Inflammatory macrophage treated with lipopolysaccharide for 4 hours (primary cell): Measurements from ENCODE around the gene TAF10.
A peak's percentile ranks its signal among the peaks of the same experiment; 100 is the strongest.

Experiments
- DNase-seq: peaks from one replicate; pipeline ENCODE4 v3.0.0-alpha.2; 2020

TAF10 gene

DNA sequence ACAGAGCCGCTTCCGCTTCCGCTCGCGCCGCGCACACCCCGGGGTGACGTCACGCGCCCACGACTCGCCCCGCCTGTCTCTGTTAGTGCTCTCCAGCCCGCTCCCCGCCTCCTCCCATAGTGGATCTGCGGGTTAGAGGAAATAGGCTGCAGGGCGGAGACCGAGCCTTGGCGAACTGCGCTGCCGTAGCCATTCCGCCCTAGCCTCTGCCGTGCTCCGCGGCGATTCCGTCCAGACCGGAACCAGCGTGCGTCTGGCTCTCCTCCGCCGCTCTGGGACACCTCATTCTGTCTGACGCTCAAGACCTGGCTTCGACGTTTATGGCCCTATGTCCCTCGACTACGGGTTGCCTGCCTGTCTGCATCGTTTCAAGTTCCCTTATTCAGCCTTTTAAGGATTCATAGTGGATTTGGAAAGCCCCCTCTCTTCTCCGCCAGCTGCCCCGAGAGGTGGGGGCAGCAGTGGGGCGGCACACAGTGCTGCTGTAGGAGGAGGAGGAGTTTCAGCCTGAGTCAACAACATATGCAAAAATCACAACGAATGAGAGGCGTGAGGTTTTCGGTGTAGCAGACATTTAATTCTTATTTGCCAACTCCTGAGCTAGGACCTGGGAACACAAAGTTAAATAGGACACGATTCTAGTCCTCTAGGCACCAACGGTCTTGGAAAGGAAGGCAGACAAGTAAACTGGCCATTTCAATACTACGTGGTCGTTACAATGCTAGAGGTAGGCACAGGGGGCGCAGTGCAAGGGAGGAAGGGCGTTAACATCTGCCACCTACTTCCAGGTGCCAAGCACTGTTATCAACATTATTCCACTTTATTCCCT lies at the start of gene TAF10:
Gene TAF10 (minus strand): TSS at position 4 of the 829 bp plus-strand sequence. CDS start 27 bp downstream, outside the sequence.
- peak; percentile 98 for DNase-seq

DNA sequence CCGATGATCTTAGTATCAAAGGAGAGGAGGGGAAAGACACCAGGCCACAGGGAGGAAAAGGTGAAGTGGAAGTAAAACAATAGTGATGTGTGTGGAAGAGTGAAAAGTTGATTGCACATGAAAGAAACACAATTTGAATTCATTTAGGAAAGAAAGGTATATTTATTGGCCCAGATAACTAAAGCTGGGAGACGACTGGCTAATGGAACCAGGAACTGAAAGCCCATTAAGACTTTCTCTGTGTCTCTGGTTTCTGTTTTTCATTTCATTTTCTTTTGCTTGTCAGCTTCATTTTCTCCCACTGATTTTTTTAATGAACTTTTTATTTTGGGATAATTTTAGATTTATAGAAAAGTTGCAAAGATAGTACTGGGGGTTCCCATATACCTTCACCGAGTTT lies 48.7 kb upstream of the TAF10 start:
- no peak for DNase-seq

DNA sequence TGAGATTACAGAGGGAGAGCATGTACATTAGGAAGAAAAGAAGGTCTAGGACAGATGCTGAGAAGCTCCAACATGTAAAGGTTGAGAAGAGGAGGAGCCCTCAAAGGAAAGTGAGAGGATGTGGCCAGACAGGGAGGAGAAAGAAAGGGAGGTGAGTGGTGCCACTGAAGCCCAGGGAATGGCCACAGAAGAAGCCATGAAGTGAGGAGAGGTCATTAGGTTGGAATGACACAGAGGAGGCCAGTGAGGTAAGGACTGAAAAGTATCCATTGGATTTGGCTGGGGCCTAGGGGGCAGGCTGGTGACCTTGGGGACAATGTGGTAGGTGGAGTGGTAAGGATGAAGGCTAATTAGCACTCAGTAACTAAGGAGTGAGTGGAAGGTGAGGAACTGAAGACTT lies 46.6 kb upstream of the TAF10 start:
- no peak for DNase-seq

DNA sequence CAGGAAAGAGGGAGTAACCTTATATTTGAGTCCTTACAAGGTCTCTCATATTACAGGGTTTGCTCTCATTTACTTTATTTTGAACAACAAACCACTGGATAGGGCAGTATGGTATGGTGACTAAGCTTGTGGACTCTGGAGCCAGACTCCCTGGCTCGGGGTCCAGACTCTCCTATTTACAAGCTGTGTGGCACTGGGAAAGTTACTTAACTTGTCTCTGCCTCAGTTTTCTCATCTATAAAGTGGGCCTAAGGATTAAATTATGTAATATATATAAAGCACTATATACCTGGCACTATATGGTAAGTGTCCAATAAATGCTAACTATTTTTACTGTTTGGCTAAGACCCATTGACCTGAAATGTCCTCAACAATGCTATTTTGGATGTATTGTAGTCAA lies 45.3 kb upstream of the TAF10 start:
- DNase-seq, result no peak

DNA sequence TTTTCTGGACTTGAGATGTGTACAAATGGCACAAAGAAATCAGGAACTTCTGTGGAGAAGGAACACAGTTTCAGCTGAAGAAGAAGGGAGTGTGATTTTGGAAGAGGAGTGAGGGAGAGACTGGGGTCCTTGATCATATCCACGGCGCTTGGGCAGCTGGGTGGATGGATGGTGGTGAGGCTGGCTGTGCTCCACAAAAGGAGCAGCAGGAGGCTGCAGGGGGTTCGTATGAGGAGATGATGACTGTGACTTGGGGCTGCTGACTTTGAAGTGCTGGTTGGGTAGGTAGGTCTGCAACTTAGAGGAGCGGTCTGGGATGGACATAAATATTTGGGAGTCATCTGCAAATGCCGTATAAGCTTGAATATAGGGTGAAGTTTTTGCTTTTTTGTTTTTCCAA lies 44.9 kb upstream of the TAF10 start:
- DNase-seq, result no peak

DNA sequence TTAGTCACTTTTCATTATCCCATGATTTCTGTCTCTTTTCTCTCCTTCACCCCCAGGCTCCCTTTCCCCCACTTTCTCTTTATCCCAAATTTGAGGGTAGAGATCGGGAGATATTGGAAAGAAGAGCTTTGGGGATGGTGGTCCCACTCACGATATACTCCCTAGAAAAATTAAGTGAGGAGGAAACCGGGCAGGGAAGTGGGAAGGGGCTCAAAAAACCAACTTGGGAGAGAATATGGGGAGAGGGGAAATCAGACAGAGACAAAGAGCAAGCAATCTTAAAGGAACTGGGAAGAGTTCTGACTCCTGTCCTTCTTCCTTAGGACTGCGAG lies 44.5 kb upstream of the TAF10 start:
- no peak for DNase-seq

DNA sequence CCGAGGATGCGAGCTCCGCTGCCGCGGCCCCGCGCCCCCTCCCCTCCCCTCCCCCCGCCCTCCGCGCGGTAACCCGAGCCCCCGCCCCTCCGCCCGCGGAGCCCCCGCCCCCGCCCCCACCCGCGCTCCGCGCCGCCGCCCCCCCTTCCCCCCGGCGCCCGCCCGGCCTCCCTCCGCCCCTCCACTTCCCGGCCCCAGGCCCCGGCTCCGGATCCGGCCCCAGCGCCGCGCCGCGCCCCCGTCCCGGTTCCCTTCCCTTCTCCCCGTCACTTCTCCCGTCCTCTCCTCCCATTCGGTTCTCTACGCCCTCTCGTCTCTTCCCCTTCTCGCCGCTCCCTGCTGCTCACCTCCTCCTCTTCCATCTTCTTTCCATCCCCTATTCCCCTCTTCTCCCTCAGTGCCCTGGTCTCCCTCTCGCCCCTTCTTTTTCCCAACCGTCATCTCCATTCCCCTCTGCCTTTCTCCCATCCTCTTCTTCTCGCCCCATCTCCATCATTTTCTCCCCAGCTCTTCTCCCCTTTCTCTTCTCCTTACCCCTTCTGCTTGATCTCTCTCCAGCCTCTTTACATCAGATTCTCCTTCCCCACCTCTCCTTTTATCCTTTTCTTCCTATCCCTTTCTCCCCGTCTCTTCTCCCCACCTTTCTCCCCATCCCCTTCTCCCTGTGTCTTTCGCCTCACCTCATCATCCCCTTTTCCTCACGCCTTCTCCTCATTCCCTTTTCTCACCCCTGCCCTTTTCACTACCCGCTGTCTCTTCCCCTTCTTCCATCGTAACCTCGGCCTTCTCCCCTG lies 44.0 kb upstream of the TAF10 start, which contains the start of gene DCHS1:
Gene DCHS1 (minus strand): TSS at position 20 of the 794 bp plus-strand sequence. CDS start 14,196 bp downstream, outside the sequence.
- no peak for DNase-seq

DNA sequence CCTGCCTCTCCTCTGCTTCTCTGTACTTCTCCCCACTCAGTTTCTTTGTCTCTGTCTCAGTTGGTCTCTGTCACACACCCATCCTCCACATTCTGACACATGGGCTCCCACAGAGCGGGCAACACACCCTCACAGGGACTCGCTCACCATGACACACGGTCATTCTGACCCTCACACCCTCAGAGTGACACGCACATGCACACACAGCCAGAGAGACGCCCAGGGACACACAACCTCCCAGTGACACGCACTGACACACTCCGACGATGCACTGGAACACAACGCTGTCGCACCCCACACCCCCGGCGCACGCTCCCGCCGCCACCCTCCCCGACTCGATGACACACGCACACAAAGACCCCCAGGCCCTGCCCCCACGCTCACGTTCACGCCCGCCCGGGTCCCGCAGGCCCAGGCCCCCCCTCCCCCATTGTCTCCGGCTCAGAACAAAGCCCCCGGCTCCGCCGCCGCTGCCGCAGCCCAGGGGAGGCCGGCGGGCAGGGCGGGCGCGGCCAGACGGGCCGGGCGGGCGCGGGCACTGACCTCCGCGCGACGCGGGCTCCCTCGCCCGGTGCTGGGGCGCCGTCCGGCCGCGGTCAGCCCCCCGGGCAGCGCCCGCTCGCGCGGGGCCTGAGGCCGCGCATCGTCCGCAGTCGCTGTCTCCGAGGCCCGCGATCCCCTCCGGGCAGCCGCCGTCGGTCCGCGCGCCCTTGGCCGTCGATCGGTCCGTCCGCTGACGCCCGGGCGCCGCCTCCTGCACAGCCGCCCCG lies 43.2 kb upstream of the TAF10 start:
- DNase-seq, result no peak

DNA sequence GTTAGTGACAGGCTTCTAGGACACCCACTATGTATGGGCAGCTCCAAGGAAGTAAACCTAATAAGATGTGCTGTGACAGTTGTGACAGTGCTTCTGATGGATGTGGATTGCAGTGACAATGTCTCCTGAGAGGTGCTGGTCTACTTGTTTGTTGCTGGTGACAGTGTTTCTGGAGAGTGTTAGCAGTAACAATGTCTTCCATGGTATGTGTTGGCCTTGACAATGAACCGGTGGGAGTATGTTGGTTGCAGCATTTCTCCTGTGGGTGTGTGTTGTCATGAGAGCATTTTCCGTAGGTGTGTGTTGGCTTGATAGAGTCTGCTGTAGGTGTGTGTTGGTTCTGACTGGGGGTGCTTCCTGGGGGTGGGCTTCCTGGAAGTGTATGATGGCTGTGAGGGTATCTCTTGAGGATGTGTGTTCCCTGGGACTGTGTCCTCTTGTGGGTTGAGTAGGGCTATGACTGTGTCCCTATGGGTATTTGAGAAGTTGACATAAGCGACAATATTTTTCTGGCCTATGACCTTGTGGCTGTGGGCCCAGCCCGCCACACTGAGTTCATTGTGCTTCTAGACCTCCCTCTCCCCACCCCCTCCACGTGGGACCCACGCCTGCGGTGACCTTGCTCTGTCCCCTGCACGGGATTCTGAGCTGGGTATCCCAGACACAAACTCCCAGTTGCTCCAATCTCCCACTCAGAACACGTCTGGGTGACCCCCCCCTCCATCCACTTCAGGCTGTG lies 42.4 kb upstream of the TAF10 start:
- no peak for DNase-seq

DNA sequence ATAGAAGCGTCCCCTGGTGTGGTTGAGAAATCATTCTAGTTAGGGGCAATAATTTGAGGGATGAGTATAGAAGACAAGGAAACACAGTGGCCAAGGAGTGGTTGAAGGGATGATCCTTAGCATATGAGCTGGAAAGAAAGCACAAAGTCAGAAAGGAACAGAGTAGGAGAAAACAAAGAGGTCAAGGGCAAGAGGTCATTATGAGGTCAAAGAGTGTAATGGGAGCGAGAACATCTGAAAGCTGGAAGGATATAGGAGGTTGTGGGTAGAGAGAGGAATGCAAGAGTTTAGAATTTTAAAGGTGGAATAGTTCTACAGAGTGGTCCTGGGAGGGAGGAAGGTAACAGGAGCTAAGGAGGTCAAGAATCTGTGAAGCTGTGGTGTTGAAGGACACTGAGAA lies 41.6 kb upstream of the TAF10 start:
- no peak for DNase-seq

DNA sequence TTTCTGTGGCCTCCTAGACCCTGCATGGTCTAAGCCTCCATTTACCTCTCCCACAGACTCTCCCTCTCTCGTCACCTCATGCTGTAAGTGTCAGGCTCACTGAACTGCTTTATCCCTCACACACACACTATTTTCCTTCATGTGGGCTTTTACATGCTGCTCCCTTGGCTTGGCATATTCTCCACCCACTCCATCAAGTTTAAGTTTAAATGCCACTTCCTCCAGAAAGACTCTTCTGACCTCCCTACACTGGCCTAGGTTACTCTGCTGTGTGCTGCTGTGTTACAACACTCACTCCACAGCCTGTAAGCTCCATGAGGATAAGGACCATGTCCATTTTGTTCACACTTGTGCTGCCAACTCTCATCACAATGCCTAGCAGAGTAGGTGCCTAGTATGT lies 41.1 kb upstream of the TAF10 start:
- peak; percentile 32 for DNase-seq

DNA sequence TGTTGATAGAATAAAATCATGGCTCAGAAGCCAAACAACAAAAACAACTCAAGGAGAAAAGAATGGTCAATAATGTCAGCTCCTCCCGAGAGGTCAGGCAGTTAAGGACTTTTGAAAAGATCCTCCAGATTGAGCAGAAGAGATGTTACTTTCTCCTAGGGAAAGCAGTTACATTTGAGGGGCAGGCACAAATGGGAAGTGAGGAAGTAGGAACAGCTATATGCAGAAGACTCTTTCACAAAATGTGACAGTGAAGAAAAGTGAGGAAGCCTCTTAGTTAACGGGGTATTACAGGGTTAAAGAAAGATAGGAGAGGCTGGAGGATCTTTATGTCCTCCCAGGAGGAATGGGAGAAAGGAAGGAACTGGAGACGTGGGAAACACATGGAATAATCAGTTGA lies 40.2 kb upstream of the TAF10 start:
- DNase-seq, result peak; percentile 20

DNA sequence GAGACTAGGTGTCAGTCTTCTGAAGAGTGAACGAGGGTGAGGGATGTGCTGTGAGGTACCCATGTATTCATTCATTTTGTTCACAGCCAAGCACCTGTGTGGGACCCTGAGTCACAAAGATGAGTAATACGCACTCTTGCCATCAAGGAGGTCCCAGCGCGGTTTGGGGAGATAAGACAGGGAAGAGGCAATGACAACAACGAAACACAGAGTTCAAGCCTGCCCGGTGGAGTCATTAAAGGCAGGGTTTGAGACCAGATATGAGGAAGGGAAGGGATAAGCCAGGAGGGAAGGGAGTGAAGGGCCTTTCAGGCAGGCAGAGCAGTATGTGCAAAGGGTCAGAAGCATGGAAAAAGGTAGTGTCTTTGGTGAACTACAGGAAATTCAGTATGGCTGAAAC lies 39.0 kb upstream of the TAF10 start:
- no peak for DNase-seq

DNA sequence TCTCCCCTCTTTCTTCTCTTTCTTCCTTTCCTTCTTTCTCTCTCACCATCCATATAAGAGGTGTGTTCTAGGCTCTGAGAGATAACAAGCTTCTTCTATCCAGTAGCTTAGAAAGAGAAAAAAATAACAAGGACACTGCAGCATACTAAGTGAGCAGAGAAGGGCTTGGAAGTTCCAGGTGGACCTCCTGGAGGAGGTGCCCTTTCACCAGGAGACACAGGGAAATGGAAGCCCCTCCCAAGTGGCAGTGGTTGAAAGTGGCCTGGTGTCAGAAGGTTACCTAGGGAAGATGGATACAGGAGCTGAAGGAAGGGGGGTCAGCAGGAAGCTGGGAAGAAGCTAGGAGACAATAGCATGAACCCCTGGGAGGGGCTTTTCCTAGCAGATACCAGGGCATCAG lies 38.1 kb upstream of the TAF10 start:
- DNase-seq, result no peak

DNA sequence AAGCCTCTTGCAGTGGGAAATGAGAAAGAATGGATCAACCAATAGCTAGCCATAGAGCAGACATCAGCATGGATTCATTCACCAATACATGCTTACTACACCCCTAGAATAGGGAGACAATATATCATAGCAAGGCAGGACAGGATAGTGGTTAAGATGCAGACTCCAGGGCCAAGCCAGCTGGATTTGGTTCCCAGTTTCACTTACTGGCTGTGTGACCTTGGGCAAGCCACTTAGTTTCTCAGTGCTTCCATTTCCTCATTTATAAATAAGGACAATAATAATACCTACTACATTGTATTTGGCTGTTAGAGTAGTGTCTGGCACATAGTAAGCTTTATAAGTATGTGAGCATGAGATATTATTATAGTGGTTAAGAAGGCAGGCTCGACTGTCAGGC lies 36.5 kb upstream of the TAF10 start:
- DNase-seq, result peak; percentile 68

DNA sequence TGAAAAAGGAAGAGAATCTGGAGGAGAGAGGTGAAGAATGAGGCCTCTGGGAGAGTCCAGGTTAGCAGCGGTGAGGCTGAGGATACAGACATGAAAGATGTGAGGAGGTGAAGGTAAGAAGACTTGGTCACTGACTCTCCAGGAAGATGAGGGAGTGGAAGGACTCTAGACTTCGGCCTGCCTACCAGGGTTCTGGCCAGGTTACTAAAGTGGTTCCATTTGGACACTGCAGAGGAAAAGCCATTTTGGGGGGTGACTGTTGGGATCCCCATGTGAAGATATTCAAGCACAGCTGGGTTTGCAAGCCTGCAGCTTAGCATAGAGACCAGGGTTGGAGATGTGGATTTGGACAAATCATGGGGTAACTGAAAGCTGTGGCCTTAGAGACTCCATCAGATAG lies 35.8 kb upstream of the TAF10 start:
- DNase-seq, result no peak

DNA sequence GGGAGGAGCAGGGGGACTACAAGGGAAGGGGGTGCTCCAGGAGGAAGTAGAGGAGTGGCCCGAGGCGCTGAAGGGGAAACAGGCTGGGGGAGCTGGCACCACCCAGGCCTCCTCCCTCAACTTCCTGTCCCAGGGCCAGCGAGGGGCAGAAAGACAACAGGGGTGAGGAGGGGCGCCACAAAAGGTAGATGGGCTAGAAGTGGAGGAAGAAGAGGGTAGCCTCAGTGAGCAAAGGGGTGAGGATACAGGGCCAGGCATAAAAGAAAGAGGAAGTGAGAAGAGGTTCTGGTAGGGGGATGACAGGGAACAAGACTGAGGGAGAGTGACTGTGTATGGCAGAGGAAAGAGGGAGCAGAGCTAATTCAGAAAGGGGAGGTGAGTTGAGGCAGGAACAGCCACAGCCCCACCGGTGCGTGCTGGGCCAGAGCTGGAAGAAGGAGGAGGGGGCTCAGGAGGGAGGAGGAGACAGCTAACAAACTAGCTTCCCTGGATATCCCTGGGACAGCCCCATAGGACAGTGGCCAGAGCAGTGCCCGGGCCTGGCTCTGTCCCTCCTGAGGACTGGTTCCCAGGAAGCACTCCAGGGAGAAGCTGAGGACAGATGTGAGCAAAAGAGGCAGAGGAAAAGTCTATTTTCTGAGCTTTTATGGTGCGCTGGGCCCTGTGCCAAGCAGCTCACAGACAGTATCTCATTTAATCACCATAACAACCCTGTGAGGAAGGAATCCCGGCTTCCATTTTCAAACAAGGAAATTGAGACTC lies 35.1 kb upstream of the TAF10 start:
- DNase-seq, result peak; percentile 54

DNA sequence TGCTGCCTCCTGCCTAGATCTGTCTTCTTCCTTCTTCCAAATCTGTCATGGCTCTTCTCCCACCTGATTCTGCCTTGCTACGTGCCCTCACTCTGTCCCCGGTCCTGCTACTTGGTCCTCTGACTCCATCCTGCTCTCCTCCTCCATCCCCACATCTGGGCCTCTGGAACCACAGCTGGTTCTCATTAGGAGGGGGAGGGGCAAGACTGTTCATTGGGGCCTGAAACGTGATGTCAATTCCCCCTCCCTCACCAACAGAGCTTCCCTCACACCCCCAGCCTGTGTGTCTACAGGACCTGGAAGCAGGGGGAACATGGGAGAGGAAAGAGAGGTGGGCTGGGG lies 34.5 kb upstream of the TAF10 start:
- no peak for DNase-seq

DNA sequence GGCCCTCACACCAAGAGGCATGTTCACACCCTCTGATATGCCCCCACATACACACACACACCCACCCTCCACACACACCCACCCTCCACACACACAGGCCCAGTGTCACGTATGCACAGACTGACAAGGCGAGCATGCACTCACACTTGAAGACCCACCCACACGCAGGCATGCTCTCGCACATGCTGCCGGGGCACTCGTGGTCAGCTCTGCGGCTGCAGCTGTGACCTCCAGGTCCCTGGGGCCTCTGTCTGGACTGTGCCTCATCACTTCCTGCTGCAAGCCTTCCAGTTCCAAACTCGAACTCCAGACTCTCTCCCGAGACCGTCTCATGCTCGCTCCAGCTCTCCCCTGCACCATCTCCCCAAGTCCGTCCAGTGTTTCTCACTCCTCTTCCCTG lies 34.1 kb upstream of the TAF10 start:
- DNase-seq, result peak; percentile 35

DNA sequence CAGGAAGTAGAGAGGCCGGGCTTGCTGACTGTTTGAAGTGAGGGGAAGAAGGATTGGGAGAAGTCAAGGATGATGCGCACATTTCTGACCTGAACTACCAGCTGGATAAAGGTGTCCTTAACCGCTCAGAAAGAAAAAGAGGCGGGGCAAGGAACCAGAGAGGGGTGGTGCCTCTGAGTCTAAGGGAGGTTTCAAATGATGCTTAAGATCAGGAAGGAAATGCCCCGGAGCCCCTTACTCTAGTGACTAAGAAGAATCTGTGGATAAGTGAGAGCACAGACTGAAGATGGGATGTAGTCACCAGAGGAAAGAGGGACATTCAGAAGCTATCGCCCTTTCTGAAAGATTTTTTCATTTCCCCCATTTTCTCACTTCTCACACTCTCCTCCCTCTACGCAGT lies 30.9 kb upstream of the TAF10 start:
- no peak for DNase-seq

DNA sequence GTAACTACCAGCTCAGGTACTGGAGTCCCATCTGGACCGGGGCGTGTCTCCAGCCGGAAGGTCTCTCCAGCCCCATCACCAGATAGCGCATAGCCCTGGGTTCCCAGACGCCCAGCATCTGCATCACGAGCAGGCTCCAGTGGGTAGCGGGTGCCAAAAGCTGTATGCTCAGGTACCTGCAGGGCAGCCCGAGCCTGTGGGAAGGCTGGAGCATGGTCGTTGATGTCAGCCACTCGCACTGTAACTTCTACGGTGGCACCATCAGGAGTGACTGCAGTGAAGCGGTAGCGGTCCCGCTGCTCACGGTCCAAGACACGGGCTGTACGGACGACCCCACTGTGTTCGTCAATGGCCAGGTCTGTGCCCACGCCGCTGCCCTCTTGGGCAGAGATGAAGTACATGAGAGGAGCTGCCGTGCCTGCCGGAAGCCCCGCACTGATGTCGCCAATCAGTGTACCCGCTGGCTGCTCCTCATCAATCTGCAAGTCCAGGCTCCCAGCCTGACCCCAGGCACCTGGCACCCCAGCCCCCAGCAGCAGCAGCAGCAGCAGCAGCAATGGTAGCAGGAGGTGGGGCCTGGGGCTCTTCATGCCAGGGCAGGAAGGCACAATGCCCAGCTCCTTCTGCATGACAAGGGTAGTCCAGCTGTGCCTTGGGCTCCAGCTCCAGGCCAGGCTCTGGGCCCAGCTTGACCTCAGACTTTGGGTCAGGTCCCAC lies 29.1 kb upstream of the TAF10 start:
- no peak for DNase-seq
